ENCODE data around the gene SLX9.

SLX9 gene

GRCh38 chr21:45014747-45015468 lies 75.1 kb downstream of the SLX9 start:
- Histone ChIP-seq H3K18ac (ENCODE audit: low read length) (no peak overlapping the region), H3K79me1 (ENCODE audit: low read length) (peaks cover 40% of the 10 kb centered on the region), H3K27ac (ENCODE audit: low read depth, low read length) (no peak overlapping the region), H3K4me1 (ENCODE audit: control insufficient read depth in 1 of 2, insufficient read depth in 2 of 2, low read length in 2 of 2) (peaks cover 27 to 40% of the 10 kb centered on the region in 2 experiments), H4K91ac (ENCODE audit: low read depth, low read length) (peak overlapping the region; percentile 60), H3K4me3 (ENCODE audit: low read depth, low read length) (no peak overlapping the region), H3K27me3 (ENCODE audit: insufficient read depth, low read length) (no peaks in the 10 kb centered on the region), H2AFZ (ENCODE audit: insufficient read depth, low read length, poor library complexity) (no peak overlapping the region), H3K79me2 (ENCODE audit: control insufficient read depth, insufficient read depth, low read length, poor library complexity) (peaks cover 9% of the 10 kb centered on the region), H2AK5ac (ENCODE audit: low read length) (peak overlapping the region; percentile 31), H2BK12ac (ENCODE audit: low read length) (peak overlapping the region; percentile 61), H3K23ac (ENCODE audit: low read length) (no peak overlapping the region), H3K9me3 (ENCODE audit: insufficient read depth, low read depth, low read length) (peaks cover 6% of the 10 kb centered on the region), H2BK5ac (ENCODE audit: low read depth, low read length, poor library complexity) (no peak overlapping the region), H3K9ac (ENCODE audit: low read length) (no peak overlapping the region), H3K14ac (ENCODE audit: low read length) (peak overlapping the region; percentile 1), H3K4ac (ENCODE audit: low read depth, low read length) (no peak overlapping the region), H3K36me3 (ENCODE audit: control insufficient read depth in 1 of 2, insufficient read depth in 2 of 2, low read length in 2 of 2) (no peaks in the 10 kb centered on the region), H3K4me2 (ENCODE audit: low read length) (no peak overlapping the region), H4K8ac (ENCODE audit: low read depth, low read length) (no peak overlapping the region), H2BK120ac (ENCODE audit: insufficient read depth, low read length, poor library complexity) (no peak overlapping the region), H4K12ac (ENCODE audit: low read depth, low read length) (no peak overlapping the region)
- no peak for DNase-seq
- no CpG with 5 or more reads among the region's 14 CpGs for WGBS (ENCODE audit: extremely low coverage, insufficient coverage, insufficient read length)

GRCh38 chr21:45015469-45015860 lies 75.6 kb downstream of the SLX9 start:
- Histone ChIP-seq H4K91ac (ENCODE audit: low read depth, low read length) (peak overlapping the region; percentile 15), H3K4me2 (ENCODE audit: low read length) (no peak overlapping the region), H4K8ac (ENCODE audit: low read depth, low read length) (no peak overlapping the region), H3K9ac (ENCODE audit: low read length) (no peak overlapping the region), H3K27me3 (ENCODE audit: insufficient read depth, low read length) (no peaks in the 10 kb centered on the region), H3K4ac (ENCODE audit: low read depth, low read length) (no peak overlapping the region), H3K79me1 (ENCODE audit: low read length) (peaks cover 44% of the 10 kb centered on the region), H3K14ac (ENCODE audit: low read length) (no peak overlapping the region), H3K4me3 (ENCODE audit: low read depth, low read length) (no peak overlapping the region), H3K36me3 (ENCODE audit: control insufficient read depth in 1 of 2, insufficient read depth in 2 of 2, low read length in 2 of 2) (no peaks in the 10 kb centered on the region), H3K18ac (ENCODE audit: low read length) (no peak overlapping the region), H2BK5ac (ENCODE audit: low read depth, low read length, poor library complexity) (no peak overlapping the region), H4K12ac (ENCODE audit: low read depth, low read length) (no peak overlapping the region), H3K79me2 (ENCODE audit: control insufficient read depth, insufficient read depth, low read length, poor library complexity) (peaks cover 9% of the 10 kb centered on the region), H3K27ac (ENCODE audit: low read depth, low read length) (no peak overlapping the region), H2AK5ac (ENCODE audit: low read length) (peak overlapping the region; percentile 45), H3K4me1 (ENCODE audit: control insufficient read depth in 1 of 2, insufficient read depth in 2 of 2, low read length in 2 of 2) (peaks cover 30 to 45% of the 10 kb centered on the region in 2 experiments), H2BK12ac (ENCODE audit: low read length) (peak overlapping the region; percentile 70), H3K23ac (ENCODE audit: low read length) (no peak overlapping the region), H2BK120ac (ENCODE audit: insufficient read depth, low read length, poor library complexity) (peak overlapping the region; percentile 43), H2AFZ (ENCODE audit: insufficient read depth, low read length, poor library complexity) (no peak overlapping the region), H3K9me3 (ENCODE audit: insufficient read depth, low read depth, low read length) (peaks cover 7% of the 10 kb centered on the region)
- DNase-seq: no peak
- no CpG with 5 or more reads among the region's 11 CpGs for WGBS (ENCODE audit: extremely low coverage, insufficient coverage, insufficient read length)

DNA sequence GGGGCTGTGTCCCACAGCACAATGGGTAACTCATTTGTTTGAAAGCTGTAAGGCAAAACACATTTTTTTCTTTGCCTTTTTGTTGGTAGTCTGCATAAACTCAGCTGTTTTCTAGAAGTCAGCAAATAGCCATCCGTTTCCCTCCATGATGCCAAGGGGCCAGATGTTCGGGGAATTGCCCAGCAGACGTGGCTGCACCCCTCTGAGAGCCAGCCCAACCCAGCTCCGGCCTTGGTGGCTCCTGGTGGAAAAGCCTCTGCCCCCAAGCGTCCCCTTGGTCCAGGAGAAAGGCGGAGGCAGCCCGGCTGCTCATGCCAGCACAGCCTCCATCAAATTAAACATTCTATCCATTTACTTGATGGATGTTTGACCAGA lies 76.2 kb downstream of the SLX9 start:
- WGBS (ENCODE audit: extremely low coverage, insufficient coverage, insufficient read length): no CpG with 5 or more reads among the region's 7 CpGs
- Histone ChIP-seq H3K23ac (ENCODE audit: low read length) (no peak overlapping the region), H3K4ac (ENCODE audit: low read depth, low read length) (no peak overlapping the region), H3K4me2 (ENCODE audit: low read length) (no peak overlapping the region), H2AFZ (ENCODE audit: insufficient read depth, low read length, poor library complexity) (no peak overlapping the region), H3K27ac (ENCODE audit: low read depth, low read length) (no peak overlapping the region), H2BK120ac (ENCODE audit: insufficient read depth, low read length, poor library complexity) (no peak overlapping the region), H3K4me1 (ENCODE audit: control insufficient read depth in 1 of 2, insufficient read depth in 2 of 2, low read length in 2 of 2) (peaks cover 31 to 47% of the 10 kb centered on the region in 2 experiments), H4K8ac (ENCODE audit: low read depth, low read length) (no peak overlapping the region), H3K4me3 (ENCODE audit: low read depth, low read length) (no peak overlapping the region), H3K9ac (ENCODE audit: low read length) (no peak overlapping the region), H3K14ac (ENCODE audit: low read length) (no peak overlapping the region), H4K12ac (ENCODE audit: low read depth, low read length) (no peak overlapping the region), H3K79me2 (ENCODE audit: control insufficient read depth, insufficient read depth, low read length, poor library complexity) (peaks cover 8% of the 10 kb centered on the region), H3K9me3 (ENCODE audit: insufficient read depth, low read depth, low read length) (peaks cover 7% of the 10 kb centered on the region), H2BK12ac (ENCODE audit: low read length) (peak overlapping the region; percentile 28), H4K91ac (ENCODE audit: low read depth, low read length) (peak overlapping the region; percentile 0), H2BK5ac (ENCODE audit: low read depth, low read length, poor library complexity) (no peak overlapping the region), H3K36me3 (ENCODE audit: control insufficient read depth in 1 of 2, insufficient read depth in 2 of 2, low read length in 2 of 2) (no peaks in the 10 kb centered on the region), H2AK5ac (ENCODE audit: low read length) (no peak overlapping the region), H3K18ac (ENCODE audit: low read length) (no peak overlapping the region), H3K27me3 (ENCODE audit: insufficient read depth, low read length) (no peaks in the 10 kb centered on the region), H3K79me1 (ENCODE audit: low read length) (peaks cover 42% of the 10 kb centered on the region)
- no peak for DNase-seq

GRCh38 chr21:45016406-45017038 lies 76.7 kb downstream of the SLX9 start:
- Histone ChIP-seq H2BK12ac (ENCODE audit: low read length) (no peak overlapping the region), H2AFZ (ENCODE audit: insufficient read depth, low read length, poor library complexity) (no peak overlapping the region), H4K91ac (ENCODE audit: low read depth, low read length) (peak overlapping the region; percentile 4), H3K79me2 (ENCODE audit: control insufficient read depth, insufficient read depth, low read length, poor library complexity) (peaks cover 9% of the 10 kb centered on the region), H2BK5ac (ENCODE audit: low read depth, low read length, poor library complexity) (no peak overlapping the region), H3K4me1 (ENCODE audit: control insufficient read depth in 1 of 2, insufficient read depth in 2 of 2, low read length in 2 of 2) (peaks cover 33 to 48% of the 10 kb centered on the region in 2 experiments), H3K4ac (ENCODE audit: low read depth, low read length) (no peak overlapping the region), H3K18ac (ENCODE audit: low read length) (no peak overlapping the region), H4K8ac (ENCODE audit: low read depth, low read length) (no peak overlapping the region), H3K79me1 (ENCODE audit: low read length) (peaks cover 41% of the 10 kb centered on the region), H3K27ac (ENCODE audit: low read depth, low read length) (no peak overlapping the region), H2AK5ac (ENCODE audit: low read length) (no peak overlapping the region), H3K9me3 (ENCODE audit: insufficient read depth, low read depth, low read length) (peaks cover 7% of the 10 kb centered on the region), H3K4me2 (ENCODE audit: low read length) (no peak overlapping the region), H3K36me3 (ENCODE audit: control insufficient read depth in 1 of 2, insufficient read depth in 2 of 2, low read length in 2 of 2) (no peaks in the 10 kb centered on the region), H3K14ac (ENCODE audit: low read length) (no peak overlapping the region), H3K4me3 (ENCODE audit: low read depth, low read length) (no peak overlapping the region), H3K27me3 (ENCODE audit: insufficient read depth, low read length) (no peaks in the 10 kb centered on the region), H4K12ac (ENCODE audit: low read depth, low read length) (no peak overlapping the region), H3K9ac (ENCODE audit: low read length) (no peak overlapping the region), H2BK120ac (ENCODE audit: insufficient read depth, low read length, poor library complexity) (no peak overlapping the region), H3K23ac (ENCODE audit: low read length) (no peak overlapping the region)
- no peak for DNase-seq
- WGBS (ENCODE audit: extremely low coverage, insufficient coverage, insufficient read length): no CpG with 5 or more reads among the region's 15 CpGs

All from trophoblast cell (in vitro differentiated cells and primary cell).